Heart left ventricle (tissue), 16 donors: ENCODE results near the gene SERHL2. TPM values are rescaled to one million over a fixed set of nuclear protein-coding genes. Genes with fewer than 3 reads are reported as not detected.
A peak's percentile ranks its signal among the peaks of the same experiment; 100 is the strongest.
"Not testable (repeated sequence)": the region's sequence is repeated elsewhere in the genome, so short reads cannot be mapped to it uniquely, and the experiment has no call there.

Experiments
- ATAC-seq, 4 donors: fragments of 200-7000 bp; cut with Tn5 transposase; one replicate each; pipeline ENCODE4 v1.9.1; 2020 to 2022; ENCODE audit warnings: moderate library complexity in 4 of 4, mild to moderate bottlenecking in 3 of 4, moderate number of reproducible peaks in 1 of 4
- DNase-seq, 5 donors: peaks; one replicate each; pipeline ENCODE4 v3.0.0-alpha.2; 2020
- H3K27ac ChIP-seq, 12 donors: fragments of 200-600 bp; sonication (generic) in 4 of 12; one replicate each; pipeline versions ENCODE4 v1.5.0 to v1.8.0; 2016 to 2022; ENCODE audit warnings: mild to moderate bottlenecking in 2 of 12
- H3K27me3 ChIP-seq, 9 donors: fragments of 200-600 bp; sonication (generic) in 2 of 9; one replicate each; pipeline versions ENCODE4 v1.5.1 to v1.8.0; 2016 to 2022; ENCODE audit warnings: mild to moderate bottlenecking in 3 of 9
- H3K36me3 ChIP-seq, 9 donors: fragments of 200-600 bp; sonication (generic) in 2 of 9; one replicate each; pipeline versions ENCODE4 v1.5.0 to v1.8.0; 2018 to 2022; ENCODE audit warnings: mild to moderate bottlenecking in 2 of 9
- H3K4me1 ChIP-seq, 12 donors: fragments of 200-600 bp; sonication (generic) in 4 of 12; one replicate each; pipeline versions ENCODE4 v1.5.0 to v1.8.0; 2016 to 2022; ENCODE audit warnings: mild to moderate bottlenecking in 3 of 12
- H3K4me3 ChIP-seq, 12 donors: fragments of 200-600 bp; sonication (generic) in 4 of 12; one replicate each; pipeline versions ENCODE4 v1.5.0 to v1.8.0; 2017 to 2022; ENCODE audit warnings: mild to moderate bottlenecking in 9 of 12, moderate library complexity in 4 of 12
- H3K9me3 ChIP-seq, 12 donors: fragments of 200-600 bp; sonication (generic) in 4 of 12; one replicate each; pipeline versions ENCODE4 v1.5.0 to v1.8.0; 2016 to 2022; ENCODE audit warnings: mild to moderate bottlenecking in 1 of 12
- CTCF ChIP-seq, 12 donors: fragments of 200-600 bp; sonication (generic) in 4 of 12; IDR thresholded peaks; one replicate each; pipeline versions ENCODE4 v1.5.0 to v1.8.0; 2018 to 2022; ENCODE audit warnings: antibody characterized with exemption in 12 of 12, mild to moderate bottlenecking in 5 of 12
- POLR2A ChIP-seq, 2 donors: fragments of 450-650 bp; IDR thresholded peaks; one replicate each; pipeline ENCODE4 v1.6.1; 2017; ENCODE audit warnings: antibody characterized with exemption in 2 of 2, mild to moderate bottlenecking in 2 of 2, moderate library complexity in 2 of 2
- WGBS, 4 donors: extraction: QIAGEN DNeasy Blood & Tissue Kit in 2 of 4; methylation state at CpG; one replicate each; pipeline versions ENCODE4 v1.1.5 to v1.1.7; 2013 to 2018; 5-methylcytosine and 5-hydroxymethylcytosine counted together
- intact Hi-C, 10 donors: fragments of 100-400 bp; cut with DNase I; formaldehyde crosslinking; loops; one replicate each; pipeline versions ENCODE4 v1.11.1 to v1.14.2; 2022
- polyA plus RNA-seq, 2 donors: library from polyadenylated mRNA; stranded (reverse); fragments of 200-250 nt; gene quantifications; one replicate each; pipeline ENCODE4 v1.2.3, GENCODE V29; 2013
- total RNA-seq, 9 donors: library from RNA; depleted of rRNA in 2 of 9; stranded (reverse); fragments of >200 nt in 2 of 9; fragmentation: NEBNext Ultra II Directional in 3 of 9; extraction: Animal tissue kit (Norgen Biotek cat#: 25700) in 3 of 9; gene quantifications; one replicate each; pipeline versions ENCODE4 v1.1.0 to v1.2.4, GENCODE V29; 2016 to 2023
- donor health status: ischemic (EF 13 %, LVEDD 7.1; RV severe dilation, severe dysfunction).
- donor health status: healthy with polysubstance abuse.
- donor health status: DM: no; HTN: yes; CAD: no.
- donor health status: DM: no; HTN: no; CAD: no.
- donor health status: ischemic (EF 25% LVEDD 6.9; RV normal size, moderate dysfunction).
- donor health status: ischemic (EF 25% LVEDD 5.7; RV mildly dilated, moderate dysfunction).
- donor health status: healthy.
- donor health status: DM: yes; HTN: yes; CAD: no.
- donor health status: ischemic (EF 35%, LVEDD 5.7; RV mildly dilated, moderate dysfunction).
- donor health status: nonischemic (EF 11% LVEDD 7.7; RV severe dilation, severe dysfunction).
- donor health status: DM: yes; HTN: yes; CAD: no.
- donor health status: PGD.
- donor health status: ischemic (EF 29% LVEDD 5.4; RV normal size, mild dysfunction).
- donor health status: nonischemic (EF 23%, LVEDD 6.1; RV moderate dilation, normal function).

The SERHL2 gene
- total and polyA plus RNA-seq, 11 donors = 0.90 to 5.3 (median 3.4) TPM

GRCh38 chr22:42613872-42614301, 60.1 kb downstream of the SERHL2 start:
- intact Hi-C loops = loop anchor here in 4 of 10 donors (2.0 to 10.0 kb wide), 3 partner anchors 33 to 99 kb away; partner anchors contain the start of genes CYB5R3 (in 1 of the 4) and RRP7A (in 1 of the 4)
- TF ChIP-seq CTCF (IDR thresholded peaks at IDR 0.05) (no peak), POLR2A (IDR thresholded peaks at IDR 0.05) (no peak)
- Histone ChIP-seq H3K4me1 (peaks cover 9 to 74% (median 59%) of the 10 kb centered on the region in 12 donors), H3K9me3 (no peaks in the 10 kb centered on the region), H3K27ac (peak overlapping the region; percentile 90 to 99 (median 97)), H3K36me3 (peaks cover 0 to 25% (median 5%) of the 10 kb centered on the region in 9 donors), H3K4me3 (peak overlapping the region; percentile 66 to 98 (median 88)), H3K27me3 (no peaks in the 10 kb centered on the region)
- DNase-seq (no peak), ATAC-seq (no peak)
- 0 to 1% (median 0%) methylated on average over 10 of the region's 10 CpGs for WGBS, 4 donors

GRCh38 chr22:42614312-42615091, 60.7 kb downstream of the SERHL2 start, which contains the start of gene POLDIP3:
Gene POLDIP3, minus strand, starts transcription at chr22:42614883. Its CDS starts 26 bp downstream, at chr22:42614857.
- H3K9me3 ChIP-seq = no peaks in the 10 kb centered on the region
- TF ChIP-seq CTCF (IDR thresholded peaks at IDR 0.05) (peak in 10 of 12 donors; percentile 3 to 61 (median 26)), POLR2A (IDR thresholded peaks at IDR 0.05) (peak in 1 of 2 donors; percentile 78)
- H3K4me3 ChIP-seq = peak within 1 kb of the TSS; percentile 66 to 98 (median 88)
- intact Hi-C loops = loop anchor here in 4 of 10 donors (2.0 to 10.0 kb wide), 3 partner anchors 32 to 100 kb away; partner anchors contain the start of genes CYB5R3 (in 1 of the 4) and RRP7A (in 1 of the 4)
- peak within 1 kb of the TSS; percentile 90 to 99 (median 97) for H3K27ac ChIP-seq
- WGBS, 4 donors = 0 to 1% (median 1%) methylated on average over 53 to 85 of the region's 85 CpGs
- DNase-seq (peak; percentile 99 to 100 (median 99)), ATAC-seq (peak; percentile 88 to 93 (median 89))
- H3K27me3 ChIP-seq = no peaks in the 10 kb centered on the region
- peaks cover 9 to 68% (median 53%) of the 10 kb centered on the region in 12 donors for H3K4me1 ChIP-seq
- H3K36me3 ChIP-seq = peaks cover 0 to 29% (median 11%) of the 10 kb centered on the region in 9 donors

GRCh38 chr22:42615092-42615859, 61.5 kb downstream of the SERHL2 start:
- TF ChIP-seq CTCF (IDR thresholded peaks at IDR 0.05) = no peak
- peak in 1 of 2 donors; percentile 59 for TF ChIP-seq POLR2A (IDR thresholded peaks at IDR 0.05)
- DNase-seq = peak; percentile 86 to 92 (median 87)
- no peaks in the 10 kb centered on the region for H3K27me3 ChIP-seq
- ATAC-seq = peak; percentile 62 to 81 (median 66)
- intact Hi-C loops = loop anchor here in 4 of 10 donors (2.0 to 10.0 kb wide), 3 partner anchors 32 to 100 kb away; partner anchors contain the start of genes CYB5R3 (in 1 of the 4) and RRP7A (in 1 of the 4)
- H3K4me3 ChIP-seq = peak overlapping the region; percentile 66 to 98 (median 88)
- 0 to 1% (median 1%) methylated on average over 30 to 35 of the region's 35 CpGs for WGBS, 4 donors
- peak overlapping the region; percentile 90 to 99 (median 97) for H3K27ac ChIP-seq
- H3K4me1 ChIP-seq = peaks cover 9 to 60% (median 46%) of the 10 kb centered on the region in 12 donors
- H3K9me3 ChIP-seq = no peaks in the 10 kb centered on the region
- H3K36me3 ChIP-seq = peaks cover 0 to 37% (median 16%) of the 10 kb centered on the region in 9 donors

GRCh38 chr22:42615860-42616175, 62.1 kb downstream of the SERHL2 start:
- DNase-seq (peak in 1 of 5 donors; percentile 52), ATAC-seq (peak in 2 of 4 donors; percentile 1 to 2)
- peak overlapping the region; percentile 90 to 99 (median 97) for H3K27ac ChIP-seq
- H3K27me3 ChIP-seq, H3K9me3 ChIP-seq: not testable (repeated sequence)
- 15 to 22% (median 20%) methylated on average over 13 of the region's 13 CpGs for WGBS, 4 donors
- intact Hi-C loops = loop anchor here in 4 of 10 donors (2.0 to 10.0 kb wide), 3 partner anchors 31 to 101 kb away; partner anchors contain the start of genes CYB5R3 (in 1 of the 4) and RRP7A (in 1 of the 4)
- peak overlapping the region in 10 of 12 donors; percentile 10 to 98 (median 85) for H3K4me3 ChIP-seq
- peaks cover 9 to 55% (median 40%) of the 10 kb centered on the region in 12 donors for H3K4me1 ChIP-seq
- peaks cover 0 to 34% (median 16%) of the 10 kb centered on the region in 9 donors for H3K36me3 ChIP-seq
